SHP77 (cell line): ENCODE results near the gene DBNDD1.
"Not testable (repeated sequence)": the region's sequence is repeated elsewhere in the genome, so short reads cannot be mapped to it uniquely, and the experiment has no call there.

Source experiments
- DNase-seq, 2 experiments: peaks; one replicate each; lab custom pipeline; 2025; lab: John Stamatoyannopoulos, UW

Gene DBNDD1

DNA sequence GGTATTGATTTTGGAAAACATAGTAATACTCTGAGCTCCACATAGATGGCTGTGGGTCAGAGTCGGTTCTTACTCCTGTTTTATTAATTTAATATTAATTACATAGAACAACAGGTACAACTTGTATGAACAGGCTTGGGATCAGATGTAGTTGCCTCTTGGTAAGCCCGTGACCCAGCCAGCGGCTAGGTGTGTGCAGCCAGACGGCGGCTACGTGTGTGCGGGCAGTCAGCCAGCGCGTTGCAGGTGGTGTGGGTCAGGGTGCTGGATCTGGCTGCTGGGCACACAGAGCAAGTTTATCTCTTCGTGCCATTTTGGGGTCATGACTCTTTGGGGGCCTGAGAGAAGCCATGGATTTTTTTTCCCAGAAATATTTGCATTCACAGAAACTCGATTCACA, 30.3 kb downstream of the DBNDD1 start:
- no peak for DNase-seq

DNA sequence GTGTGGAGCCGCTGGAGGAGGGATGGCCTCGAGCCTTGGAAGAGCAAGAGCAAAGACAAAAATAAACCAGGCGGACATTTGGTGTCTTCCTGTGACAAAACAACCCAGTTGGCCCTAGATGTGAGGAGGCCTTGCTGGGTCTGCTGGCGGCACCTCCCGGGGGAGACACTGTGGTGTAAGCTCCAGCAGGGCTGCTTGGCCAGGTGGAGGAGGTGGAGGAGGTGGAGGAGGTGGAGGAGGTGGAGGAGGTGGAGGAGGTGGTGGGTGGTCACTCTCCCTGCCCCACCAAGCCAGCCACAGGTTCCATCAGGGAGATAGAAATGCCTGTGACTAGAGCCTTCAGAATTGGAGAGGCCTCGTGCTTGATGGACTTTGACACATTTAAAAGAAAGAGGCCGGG, 32.1 kb downstream of the DBNDD1 start:
- no peak for DNase-seq

DNA sequence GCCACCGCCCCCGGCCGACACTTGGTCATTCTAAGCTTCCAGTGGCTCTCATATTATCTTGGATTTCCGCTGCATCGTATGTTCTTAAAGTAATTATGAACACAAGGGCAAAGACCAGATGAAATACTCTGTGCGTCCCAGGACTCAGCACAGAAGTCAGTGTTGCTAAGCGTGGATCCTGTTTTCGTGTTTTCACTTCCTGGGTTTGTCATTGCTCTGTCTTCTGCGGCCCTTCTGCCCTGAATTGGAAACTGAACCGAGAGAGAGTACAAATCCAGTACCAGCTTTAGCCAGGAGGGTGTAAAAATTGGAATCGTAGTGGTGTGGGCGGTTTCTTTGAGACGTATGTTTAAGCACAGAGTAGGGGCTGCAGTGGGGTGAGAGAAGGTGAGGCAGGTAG, 32.7 kb downstream of the DBNDD1 start:
- no peak for DNase-seq

DNA sequence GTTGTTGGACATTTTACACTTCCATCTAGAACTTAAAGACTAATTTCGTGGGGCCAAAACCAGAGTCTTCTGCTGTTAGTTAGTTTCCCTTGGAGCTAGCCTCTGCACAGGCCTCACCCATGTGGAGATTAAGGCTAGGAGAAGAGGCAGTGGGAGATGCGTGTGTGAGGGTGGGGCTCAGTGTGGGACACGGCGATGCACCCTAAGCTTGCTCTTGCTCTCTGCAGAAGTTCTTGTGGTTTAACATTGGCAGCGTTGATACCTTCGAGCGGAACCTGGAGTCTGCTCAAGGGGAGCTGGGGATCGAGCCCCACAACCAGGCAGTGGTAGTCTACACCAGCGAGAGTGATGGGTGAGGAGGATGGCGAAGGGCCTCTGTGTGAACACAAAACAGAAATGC, 34.0 kb downstream of the DBNDD1 start:
- DNase-seq: no peak

DNA sequence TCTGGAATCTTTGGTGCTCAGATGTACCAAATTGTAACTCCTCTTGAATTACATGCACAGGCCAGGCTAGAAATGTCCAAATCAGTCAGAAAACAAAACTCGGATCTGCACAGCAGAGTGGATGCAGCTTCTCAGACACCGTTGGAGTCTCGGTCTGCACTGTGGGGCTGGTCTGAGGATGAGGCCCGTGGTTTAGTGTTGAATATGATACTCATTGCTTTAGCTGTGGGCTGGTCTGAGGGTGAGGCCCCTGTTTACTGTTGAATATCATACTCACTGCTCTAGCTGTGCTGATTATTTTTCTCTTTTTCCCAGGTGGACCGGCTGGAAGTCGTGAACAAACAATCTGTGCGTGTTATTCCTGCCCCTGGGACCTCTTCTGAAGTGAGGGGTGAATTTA, 35.0 kb downstream of the DBNDD1 start:
- no peak for DNase-seq

DNA sequence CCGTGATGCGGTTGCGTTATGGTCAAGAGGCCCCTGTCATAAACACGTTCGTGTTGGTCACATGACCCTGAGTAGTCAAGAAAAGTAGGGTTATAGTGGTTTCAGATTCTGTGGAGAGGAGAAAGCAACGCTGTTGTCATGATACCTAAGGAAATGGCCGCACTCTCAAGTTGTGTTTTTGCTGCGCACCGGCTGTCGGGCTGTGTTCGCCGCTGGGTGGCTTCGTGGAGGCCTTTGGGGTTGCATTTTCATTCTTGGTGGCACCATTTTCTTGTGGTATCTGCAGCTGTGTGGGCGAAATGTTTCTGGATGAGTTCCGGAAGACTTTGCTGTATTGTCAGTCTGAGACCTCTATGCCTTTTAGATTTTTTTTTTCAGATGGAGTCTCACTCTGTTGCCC, 35.7 kb downstream of the DBNDD1 start:
- DNase-seq: no peak

DNA sequence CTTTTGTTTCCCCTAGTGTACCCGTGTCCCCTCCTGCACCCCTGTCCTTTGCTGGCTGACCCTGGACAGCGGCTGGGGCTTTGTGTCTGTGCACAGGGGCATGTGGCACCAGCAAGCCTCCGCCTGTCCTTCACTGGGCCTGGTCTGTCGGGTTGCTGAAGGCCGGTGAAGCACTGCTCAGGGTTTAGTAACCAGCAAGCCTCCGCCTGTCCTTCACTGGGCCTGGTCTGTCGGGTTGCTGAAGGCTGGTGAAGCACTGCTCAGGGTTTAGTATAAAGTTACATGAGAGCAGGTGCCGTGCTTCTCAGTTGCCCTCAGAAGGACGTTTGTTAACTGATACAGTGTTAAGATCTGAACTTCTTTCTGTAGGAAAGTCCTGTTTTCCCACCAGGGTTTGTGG, 36.9 kb downstream of the DBNDD1 start:
- DNase-seq: no peak

DNA sequence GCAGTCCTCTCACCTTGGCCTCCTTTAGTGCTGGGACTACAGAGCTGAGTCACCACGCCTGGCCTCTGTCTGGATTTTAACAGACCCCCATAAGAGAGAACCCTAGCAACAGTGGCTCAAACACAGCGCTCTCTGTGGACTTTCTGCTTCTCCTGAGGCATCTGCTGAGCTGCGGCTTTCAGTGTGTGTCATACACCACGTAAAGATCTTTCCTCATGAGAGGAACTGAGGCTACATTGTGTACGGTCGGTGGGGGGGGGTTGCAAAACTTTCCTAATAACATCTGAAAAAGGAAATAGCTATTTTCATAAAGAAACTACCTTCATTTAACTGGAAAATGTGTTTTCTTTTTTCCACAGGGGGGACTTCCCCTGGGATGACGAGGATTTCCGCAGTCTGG, 37.8 kb downstream of the DBNDD1 start:
- no peak for DNase-seq

DNA sequence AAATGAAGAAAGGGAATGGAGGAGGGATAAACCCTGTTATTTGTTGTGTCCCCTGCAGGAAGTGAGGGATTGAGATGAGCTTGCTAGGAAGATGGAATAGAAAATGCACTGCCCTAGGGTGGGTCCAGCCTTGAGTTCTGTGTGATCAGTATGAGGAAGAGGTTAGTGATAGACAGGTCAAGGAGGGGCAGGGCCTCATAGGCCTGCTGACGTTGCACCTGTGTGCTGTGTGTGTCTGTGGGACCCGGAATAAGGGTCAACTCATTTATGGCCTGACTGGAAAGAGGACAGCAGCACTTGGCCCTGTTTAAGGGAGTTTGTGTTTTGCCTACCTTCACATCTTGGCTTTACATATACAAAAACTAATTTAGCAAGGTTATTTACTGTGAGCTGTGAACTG, 44.4 kb downstream of the DBNDD1 start:
- DNase-seq: no peak

DNA sequence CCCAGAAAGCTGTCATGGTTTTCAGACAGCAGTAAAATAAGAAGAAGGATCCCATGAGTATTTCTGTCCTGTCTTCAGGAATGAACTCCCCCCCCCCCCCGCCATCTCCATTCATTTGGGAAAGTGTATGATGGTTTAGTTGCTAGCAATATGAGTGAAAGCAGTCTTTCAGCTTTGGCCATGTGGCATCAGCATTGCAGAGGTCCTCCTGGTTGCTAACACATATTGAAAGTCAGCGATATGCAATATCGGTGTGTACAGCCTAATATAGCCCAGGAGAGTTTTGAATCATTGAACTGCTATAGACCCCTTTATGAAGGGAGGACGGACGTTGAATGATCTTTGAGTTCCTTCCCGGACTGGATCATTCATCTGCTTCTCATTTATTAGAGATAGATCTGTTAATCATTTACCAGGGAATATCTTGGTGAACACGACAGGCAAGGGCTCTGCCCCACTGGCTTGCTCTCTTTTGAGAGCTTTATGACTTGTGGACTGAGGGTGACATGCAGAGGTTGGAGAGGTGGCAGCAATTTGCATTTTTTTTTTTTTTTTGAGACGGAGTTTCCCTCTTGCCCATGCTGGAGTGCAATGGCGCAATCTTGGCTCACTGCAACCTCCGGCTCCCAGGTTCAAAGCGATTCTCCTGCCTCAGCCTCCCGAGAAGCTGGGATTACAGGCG, 45.5 kb downstream of the DBNDD1 start:
- DNase-seq: no peak

DNA sequence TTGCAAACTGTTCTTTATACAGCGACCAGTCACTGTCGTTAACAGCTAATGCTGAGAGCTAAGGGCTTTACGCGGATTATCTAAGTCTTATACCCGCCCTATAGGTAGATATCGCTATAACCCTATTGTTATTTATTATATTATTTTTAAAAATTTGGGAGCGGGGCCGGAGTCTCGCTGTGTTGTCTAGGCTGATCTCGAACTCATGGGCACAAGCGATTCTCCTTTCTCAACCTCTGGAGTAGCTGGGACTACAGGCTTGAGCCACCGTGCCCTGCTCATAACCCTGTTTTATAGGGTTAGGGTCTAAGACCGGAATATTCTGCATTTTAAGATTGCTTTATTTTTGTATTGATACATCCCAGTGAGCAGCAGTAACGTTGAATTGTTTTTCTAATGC, 46.0 kb downstream of the DBNDD1 start:
- DNase-seq: no peak

DNA sequence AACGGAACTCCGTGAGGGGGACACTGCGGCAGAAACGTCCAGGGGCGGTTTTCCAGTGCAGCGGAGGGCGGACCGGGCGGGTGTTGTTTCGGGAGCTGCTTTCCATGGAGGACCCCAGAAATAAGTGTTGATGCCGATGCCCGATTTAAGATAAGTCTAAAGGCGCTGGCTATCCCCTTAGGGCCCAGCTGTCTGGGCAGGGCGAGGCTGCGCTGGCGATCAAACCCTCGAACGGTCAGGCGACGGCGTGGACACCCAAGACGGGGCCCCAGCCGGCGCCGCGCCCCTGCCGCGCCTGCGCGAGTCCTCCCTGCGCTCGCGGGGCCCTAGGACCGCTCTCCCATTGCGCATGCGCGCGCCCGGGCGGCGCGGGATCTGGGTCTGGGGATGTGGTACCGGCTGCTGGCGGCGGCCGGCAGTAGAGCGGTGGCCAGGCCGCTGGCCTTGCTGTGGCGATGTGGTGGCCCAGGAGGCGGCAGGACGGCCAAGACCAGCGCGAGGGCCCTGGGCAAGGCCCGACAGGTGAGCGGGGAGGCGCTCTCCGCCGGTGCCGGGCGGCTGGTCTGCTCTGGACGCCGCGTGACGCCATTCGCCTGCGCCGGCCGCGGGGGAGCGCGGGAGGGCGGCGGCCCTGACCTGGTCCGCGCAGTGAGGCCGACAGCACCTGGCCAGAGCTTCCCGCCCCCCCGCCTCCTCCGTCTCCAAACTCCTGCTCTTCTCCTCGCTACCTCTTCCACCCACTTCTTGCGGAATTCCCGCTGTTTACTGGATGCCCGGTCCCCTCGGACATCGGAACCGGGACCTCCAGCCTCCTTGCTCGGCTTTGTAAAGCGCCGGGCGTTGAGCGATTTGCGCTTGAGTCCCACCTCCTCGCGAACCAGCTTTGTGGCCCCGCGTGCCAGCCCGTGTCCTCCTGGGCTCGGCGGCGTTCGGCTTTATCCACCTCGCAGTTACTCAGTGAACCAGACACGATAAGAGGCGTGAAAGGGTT, 46.7 kb downstream of the DBNDD1 start:
- peak; percentile 87 to 94 for DNase-seq

DNA sequence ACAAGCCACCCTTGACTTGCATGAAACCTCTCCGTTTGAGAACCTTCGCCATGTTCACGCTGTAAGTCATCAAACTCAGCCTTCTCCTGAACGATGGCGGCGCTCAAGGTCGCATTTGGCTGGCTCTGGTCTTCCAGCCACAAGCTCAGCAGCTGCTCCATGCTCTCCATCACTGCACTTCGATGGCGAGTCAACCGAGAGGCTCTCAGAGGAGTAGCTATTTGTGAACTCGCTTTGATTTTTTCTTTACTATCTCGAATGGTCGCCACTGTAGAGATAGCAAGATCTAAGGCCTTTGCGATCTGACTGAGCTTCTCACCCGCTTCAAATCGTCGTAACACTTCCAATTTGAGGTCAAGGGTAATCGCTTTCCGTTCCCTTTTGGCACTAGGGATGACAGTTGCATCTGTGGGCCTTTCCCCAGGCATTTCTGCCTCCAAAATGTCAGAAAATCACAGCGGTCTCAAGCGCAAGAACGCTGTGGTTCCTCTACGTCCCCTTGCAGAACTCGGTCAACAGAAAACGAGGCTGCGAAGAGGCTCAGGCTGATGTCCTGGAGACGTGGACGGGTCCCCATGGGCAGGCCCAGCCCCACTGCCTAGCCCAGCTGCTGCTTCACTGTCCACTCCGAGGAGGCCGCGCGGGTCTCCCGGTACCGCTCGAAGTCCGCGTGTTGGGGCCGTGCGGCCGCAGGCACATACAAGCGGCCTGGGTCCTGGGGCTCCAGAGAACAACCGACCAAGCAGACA, 47.6 kb downstream of the DBNDD1 start:
- peak; percentile 28 to 54 for DNase-seq

DNA sequence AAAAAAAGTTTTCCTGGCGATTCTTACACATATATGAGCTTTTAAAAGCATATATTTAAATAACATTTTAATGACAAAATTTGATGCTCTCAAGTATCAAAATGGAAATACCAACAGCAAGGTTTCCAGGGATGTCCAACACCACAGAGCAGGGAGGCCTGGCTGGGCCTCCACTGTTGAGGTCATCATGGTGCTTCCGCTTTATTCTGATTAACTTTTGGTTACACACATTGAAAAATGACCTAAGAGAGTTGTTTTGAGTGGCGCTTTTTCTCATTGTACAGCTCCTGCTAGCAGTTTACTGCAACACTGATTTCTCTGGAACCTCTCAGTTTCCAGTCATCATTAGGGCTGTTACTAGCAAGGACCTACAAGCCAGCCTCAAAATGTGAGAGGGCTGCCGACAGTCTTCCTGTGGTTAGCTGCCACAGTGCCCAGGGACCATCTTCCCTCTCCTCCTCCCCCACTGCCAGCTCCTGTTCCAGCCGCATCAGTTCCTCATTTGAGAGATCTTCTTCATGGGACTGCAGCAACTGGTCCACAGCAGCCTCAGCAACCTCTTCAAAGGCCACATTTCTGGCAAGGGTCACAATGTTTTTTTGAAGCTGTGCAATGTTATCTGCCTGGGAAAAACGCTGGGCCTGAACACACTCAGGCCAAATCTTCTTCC, 49.4 kb downstream of the DBNDD1 start:
- DNase-seq: no peak

DNA sequence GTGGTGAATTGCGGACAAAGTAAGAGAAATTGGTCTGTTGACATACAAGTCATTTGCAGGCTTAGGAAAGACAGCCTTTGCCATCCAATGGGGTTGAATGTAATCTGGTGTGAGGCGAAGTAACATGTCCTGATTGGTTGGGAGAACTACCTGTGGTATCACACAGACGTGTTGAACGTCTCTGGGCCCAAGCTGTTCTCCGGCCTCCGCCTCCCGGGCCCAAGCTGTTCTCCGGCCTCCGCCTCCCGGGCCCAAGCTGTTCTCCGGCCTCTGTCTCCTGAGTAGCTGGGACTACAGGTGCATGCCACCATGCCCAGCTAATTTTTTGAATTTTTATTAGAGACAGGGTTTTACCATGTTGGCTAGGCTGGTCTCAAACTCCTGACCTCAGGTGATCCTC, 51.2 kb downstream of the DBNDD1 start:
- DNase-seq: not testable (repeated sequence)

DNA sequence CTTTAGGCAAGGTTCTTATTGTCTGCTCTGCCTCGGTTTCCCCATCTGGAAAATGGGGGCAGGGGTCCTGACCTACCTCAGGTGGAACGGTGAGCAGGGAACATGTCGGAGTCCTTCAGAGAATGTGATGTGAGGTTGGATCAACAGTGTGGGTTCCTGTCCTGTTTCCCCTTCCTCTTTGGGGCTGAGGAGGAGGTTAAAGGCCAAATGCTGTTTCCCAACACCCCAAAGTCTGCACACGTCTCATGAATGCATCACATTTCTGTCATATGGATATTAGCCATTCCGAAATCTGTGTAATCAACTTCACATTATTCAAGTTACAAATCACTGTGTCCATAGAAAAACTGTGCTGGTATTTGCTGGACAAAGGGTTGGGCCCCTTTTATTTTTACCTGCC, 51.8 kb downstream of the DBNDD1 start:
- DNase-seq: not testable (repeated sequence)

DNA sequence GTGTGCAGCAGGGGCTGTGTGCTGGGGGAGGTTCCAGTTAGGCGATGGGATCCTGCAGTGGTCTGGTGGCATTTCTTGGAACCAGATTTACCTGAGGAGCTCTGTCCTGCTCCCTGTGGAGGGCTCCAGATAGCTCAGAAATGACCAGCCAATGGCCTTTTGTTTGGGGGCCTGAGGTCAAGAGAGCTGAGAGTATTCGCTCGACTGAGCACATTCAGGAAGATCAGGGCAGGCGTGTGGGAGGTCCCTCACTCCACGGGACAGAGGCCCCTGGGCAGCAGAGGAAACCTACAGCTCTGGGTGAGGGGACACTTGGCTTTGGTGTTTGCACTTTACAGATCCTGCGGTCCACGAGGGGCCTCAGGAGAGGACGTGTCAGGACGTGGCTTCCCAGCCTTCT, 52.5 kb downstream of the DBNDD1 start:
- no peak for DNase-seq

DNA sequence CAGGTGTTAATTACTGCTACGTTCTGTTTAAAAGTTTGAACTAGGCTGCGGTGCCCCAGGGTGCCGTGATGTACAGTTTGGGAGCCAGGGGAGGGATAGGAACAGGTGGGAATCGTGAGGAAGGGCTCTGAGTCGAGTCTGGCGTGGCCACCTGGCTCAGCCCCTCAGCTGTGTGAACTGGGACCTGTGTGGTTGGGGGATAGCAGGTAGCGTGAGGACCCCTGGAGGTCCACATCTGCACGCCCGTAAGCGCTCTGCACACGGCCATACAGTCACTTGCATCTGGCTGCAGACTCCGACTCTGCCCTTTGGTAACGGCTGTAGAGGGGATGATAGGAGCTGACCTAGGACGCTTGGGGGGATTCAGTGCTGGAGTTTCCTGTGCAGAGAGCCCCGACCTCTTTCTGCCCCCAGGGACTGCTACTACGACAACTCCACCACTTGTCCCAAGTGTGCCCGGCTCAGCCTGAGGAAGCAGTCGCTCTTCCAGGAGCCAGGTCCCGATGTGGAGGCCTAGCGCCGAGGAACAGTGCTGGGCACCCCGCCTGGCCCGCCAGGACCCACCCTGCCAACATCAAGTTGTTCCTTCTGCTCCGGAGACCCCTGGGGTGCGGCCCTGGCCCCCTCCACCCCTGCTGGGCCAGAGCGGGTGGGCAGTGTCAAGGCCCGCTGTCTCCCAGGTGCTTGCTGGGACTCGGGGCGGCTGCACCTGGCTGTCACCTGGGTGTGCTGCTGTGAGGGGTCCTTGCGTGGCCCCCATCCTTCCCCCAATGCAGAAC, 53.6 kb downstream of the DBNDD1 start:
- no peak for DNase-seq

DNA sequence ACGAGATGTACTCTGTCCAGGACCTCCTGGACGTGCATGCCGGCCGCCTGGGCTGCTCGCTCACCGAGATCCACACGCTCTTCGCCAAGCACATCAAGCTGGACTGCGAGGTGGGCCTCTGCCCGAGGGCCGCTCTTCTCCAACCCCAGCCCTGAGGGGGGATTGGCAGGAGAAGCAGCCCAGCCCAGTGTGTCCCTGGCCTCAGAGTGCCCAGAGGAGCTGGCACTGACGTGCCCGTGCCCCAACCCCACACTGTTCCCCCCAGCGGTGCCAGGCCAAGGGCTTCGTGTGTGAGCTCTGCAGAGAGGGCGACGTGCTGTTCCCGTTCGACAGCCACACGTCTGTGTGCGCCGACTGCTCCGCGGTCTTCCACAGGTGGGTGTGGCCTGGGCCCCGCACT, 55.1 kb downstream of the DBNDD1 start:
- no peak for DNase-seq

DNA sequence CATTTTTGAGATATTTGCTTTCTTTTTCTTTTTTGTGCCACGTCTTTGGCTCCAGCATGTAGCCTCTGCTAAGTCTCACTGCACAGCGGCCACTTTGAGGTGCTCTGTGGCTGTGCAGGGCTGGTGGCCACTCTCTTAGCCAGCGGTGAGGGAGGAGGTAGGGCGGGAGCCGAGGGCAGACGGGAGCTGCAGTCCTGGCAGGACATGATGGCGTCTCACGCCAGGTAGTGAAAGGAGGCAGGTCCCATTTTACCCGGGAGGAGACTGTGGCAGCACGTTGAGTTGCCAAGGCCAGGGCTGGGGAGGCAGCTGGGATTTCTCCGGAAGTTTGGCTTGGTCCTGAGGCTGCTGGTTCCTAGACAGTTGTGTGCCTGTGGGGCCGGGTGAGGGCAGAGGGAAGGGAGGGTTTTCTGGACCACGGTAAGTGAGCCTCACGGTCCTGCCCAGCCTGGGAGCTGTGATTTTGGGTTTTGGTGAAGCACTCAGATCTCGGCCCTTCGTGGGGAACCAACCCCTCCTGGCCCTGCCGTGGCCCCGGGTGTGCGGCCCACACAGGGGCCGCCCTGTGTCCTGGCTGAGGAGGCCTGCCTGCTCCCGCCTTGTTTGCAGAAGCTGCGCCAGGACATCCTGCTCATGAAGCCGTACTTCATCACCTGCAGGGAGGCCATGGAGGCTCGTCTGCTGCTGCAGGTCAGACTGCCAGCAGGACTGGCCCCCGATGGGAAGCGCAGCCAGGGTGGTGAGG, 56.3 kb downstream of the DBNDD1 start:
- DNase-seq: no peak

DNA sequence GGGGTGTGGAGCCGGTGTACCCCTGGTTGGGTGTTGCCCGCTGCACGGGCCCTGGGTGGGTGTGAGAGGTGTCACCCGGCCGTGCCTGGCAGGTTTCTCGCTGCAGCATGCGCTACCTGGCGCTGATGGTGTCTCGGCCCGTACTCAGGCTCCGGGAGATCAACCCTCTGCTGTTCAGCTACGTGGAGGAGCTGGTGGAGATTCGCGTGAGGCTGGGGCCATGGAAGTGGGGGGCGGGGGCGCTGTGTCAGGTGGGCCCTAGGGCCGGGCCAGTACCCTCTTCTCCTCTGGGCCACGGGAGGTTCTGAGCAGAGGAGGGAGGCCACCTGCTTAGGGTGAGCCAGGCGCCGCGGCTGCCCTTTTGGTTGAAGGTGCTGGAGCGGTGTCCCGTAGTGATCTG, 57.3 kb downstream of the DBNDD1 start:
- DNase-seq: no peak
